NCI-H1092 treated with DMSO at 0.1 percent for 48 hours (cell line): ENCODE measurements around the gene FSD1L.
"Not testable (repeated sequence)": the region's sequence is repeated elsewhere in the genome, so short reads cannot be mapped to it uniquely, and the experiment has no call there.

Experiments
- DNase-seq: peaks from one replicate; lab custom pipeline; 2025; lab: John Stamatoyannopoulos, UW

Gene FSD1L

GRCh38 chr9:105485131-105485530, 37.3 kb downstream of the FSD1L start:
- DNase-seq = no peak

GRCh38 chr9:105496826-105497225, 49.0 kb downstream of the FSD1L start:
- no peak for DNase-seq

GRCh38 chr9:105497704-105498103, 49.9 kb downstream of the FSD1L start:
- no peak for DNase-seq

- DNase-seq = no peak
Observed at GRCh38 chr9:105500108-105500766, 52.4 kb downstream of the FSD1L start.

GRCh38 chr9:105501414-105501813, 53.6 kb downstream of the FSD1L start:
- no peak for DNase-seq

DNA sequence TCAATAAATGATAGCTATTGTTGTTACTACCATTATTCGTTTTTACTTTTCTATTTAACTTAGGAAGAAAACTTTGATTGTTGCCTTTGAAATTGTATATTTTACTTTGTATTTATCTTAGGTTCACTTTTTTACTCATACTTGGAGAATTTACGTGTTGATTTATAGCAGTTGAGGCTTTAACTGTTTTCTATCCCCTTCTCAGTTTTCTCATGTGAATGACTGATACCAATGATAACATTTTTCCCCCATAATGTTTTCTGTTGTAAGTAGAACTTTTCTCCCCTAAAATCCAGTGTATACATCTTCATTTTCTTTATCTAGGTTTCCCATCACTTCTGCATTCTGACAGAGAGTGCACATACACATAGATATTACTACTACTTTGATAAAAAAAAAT, 54.4 kb downstream of the FSD1L start:
- DNase-seq = no peak

DNA sequence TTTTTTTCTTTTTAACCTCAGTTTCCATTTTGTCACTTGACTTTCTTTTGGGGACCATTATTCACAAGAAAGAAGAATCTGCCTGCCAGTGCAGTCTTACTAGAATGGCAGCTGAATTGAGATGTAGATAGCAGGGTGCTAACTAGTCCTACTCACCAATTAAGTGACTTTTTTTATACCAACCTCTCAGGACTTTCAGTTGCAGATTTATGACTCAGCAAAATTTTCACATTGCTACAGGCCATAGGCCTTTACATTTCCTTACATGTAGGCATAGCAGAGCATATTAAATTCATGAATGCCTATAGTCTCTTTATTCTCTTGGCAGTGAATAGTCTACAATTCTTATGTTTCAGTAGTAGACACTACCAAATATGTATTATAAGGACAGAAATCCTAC, 56.0 kb downstream of the FSD1L start:
- no peak for DNase-seq

DNA sequence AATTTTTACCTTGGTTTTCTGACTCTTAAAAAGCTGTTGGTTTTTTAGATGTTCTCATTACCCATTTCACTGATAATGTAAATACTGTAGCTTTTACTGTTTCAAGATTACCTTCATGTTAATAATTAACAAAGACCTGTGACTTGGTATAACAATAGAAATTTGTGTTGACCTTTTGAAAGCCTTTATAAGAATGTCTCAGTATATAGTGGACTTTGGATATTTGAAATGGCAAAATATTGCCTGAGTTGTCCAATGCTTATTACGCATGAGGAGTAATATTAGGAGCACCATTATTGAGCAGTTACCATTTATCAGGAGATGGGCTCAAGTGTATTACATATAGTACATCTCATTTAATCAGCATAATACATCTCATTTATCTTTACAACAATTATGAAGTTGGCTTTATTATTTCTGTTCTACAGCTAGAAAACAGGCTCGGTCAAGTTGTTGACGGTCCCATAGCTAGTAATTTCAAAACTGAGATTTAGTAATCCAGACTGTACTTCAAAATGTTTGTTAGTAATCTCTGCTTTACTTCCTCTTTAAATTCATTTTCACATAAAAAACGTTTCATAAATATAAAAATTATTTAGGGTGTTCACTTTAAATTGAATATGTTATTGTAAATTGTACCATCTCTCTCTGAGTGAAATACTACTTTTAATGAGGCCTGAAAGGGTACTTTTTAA, 59.4 kb downstream of the FSD1L start:
- DNase-seq = no peak

DNA sequence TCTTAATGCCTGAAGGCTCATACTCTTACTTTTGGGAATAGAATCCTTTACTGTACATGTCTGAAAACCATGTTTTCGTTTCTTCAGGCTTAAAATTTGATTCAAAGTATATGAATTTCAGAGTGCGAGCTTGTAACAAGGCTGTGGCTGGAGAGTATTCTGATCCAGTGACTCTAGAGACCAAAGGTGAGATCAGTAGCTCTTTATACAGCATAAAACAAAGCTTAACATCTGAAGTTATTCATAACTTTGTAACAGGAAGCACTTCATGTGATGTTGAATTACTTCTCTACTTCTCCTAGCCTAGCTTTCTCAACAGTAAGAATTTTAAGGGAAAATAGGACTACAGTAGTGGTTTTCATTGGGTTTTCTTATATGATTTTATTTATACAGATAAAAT, 60.7 kb downstream of the FSD1L start:
- DNase-seq = no peak

DNA sequence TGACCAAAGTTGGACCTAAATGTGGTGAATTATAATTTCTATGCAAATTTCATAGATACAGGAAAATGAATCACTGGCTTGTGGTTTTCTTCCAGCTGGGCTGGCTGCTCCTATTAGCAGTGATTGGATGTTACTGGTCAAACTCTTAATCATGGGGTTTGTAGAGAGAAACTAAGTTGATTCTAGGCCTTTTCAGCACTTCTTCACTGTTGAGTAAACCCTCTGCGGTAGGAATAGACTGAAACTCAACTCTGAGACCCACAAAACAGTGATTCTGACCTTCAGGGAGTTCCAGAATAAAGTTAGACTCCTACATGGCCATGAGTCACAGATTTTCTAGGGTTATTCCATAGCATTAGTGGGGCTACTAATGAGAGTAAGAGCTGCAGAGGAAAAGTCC, 62.2 kb downstream of the FSD1L start:
- DNase-seq = no peak

DNA sequence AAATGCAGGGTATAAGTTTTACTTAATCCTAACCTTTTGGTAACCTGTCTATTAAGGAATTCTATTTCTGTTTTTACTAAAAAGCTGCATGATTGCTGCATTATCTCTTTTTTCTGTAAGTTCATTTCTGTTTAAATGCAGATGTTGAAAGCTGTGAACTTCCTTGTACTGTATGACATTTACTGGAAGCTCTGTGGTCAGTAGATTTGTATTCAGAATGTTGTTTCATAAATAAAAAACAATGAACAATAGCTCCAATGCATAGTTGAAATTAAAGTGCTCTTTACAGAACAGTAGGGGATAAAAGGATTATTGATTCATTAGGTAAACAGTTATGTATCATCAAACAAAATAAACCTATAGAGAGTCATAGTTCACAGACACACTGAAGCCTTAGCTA, 63.6 kb downstream of the FSD1L start:
- no peak for DNase-seq

- no peak for DNase-seq
Observed at GRCh38 chr9:105515811-105516413, 68.1 kb downstream of the FSD1L start.

- not testable (repeated sequence) for DNase-seq
Observed at GRCh38 chr9:105519710-105520369, 72.0 kb downstream of the FSD1L start.

GRCh38 chr9:105520992-105521391, 73.2 kb downstream of the FSD1L start:
- DNase-seq = not testable (repeated sequence)

DNA sequence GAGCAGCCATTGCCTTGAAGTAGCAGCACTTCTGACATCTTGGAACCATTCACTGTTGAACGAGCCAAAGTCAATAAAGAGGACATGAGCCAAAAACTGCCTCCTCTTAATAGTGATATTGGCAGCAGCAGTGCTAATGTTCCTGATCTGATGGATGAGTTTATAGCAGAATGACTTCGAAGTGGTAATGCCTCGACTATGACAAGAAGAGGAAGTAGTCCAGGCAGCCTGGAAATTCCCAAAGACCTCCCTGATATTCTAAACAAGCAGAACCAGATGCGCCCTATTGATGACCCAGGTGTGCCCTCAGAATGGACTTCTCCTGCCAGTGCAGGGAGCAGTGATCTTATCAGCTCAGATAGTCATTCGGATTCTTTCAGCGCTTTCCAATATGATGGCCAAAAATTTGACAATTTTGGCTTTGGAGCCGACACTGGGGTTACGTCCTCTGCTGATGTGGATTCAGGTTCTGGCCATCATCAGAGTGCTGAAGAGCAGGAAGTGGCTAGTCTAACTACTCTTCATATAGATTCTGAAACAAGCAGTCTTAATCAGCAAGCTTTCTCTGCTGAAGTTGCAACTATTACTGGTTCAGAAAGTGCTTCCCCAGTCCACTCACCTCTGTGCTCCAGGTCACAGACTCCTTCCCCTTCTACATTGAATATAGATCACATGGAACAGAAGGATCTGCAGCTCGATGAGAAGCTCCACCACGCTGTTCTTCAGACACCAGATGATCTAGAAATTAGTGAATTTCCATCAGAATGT, 75.0 kb downstream of the FSD1L start:
- DNase-seq = not testable (repeated sequence)

- no peak for DNase-seq
Observed at GRCh38 chr9:105531530-105531929, 83.7 kb downstream of the FSD1L start.

- no peak for DNase-seq
Observed at GRCh38 chr9:105535920-105536668, 88.3 kb downstream of the FSD1L start.

DNA sequence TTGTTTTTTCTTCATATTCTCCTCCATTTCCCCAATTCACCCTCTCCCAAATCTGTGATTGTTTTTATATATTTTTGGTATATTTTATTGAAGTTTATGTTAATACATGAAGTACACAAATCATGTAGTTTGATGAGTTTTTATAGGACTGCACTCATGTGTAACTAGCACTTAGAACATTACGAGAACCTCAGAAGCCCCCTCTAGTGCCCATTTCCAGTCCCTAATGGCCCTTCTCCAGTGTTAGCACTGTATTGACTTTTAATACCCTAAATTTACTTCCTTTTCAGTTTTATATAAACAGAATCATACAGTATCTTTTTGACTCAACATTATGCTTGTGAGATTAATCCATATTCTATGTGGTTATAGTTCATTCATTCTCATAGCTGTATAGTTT, 91.6 kb downstream of the FSD1L start:
- no peak for DNase-seq

- DNase-seq = no peak
Observed at GRCh38 chr9:105541838-105542237, 94.0 kb downstream of the FSD1L start.

- no peak for DNase-seq
Observed at GRCh38 chr9:105554042-105554441, 106.2 kb downstream of the FSD1L start.
